Trophoblast cell (in vitro differentiated cells and primary cell): ENCODE measurements around the gene DNM1.

Experiments
- DNase-seq, 2 donors: peaks; one replicate each; pipeline ENCODE4 v3.0.0-alpha.2; 2016
- H2AFZ ChIP-seq: 2 replicates; pipeline ENCODE4 v1.6.1; 2013; ENCODE audit warnings: low read length, moderate library complexity, mild to moderate bottlenecking; ENCODE audit not compliant: insufficient read depth, poor library complexity
- H2AK5ac ChIP-seq: 2 replicates; pipeline ENCODE4 v1.6.1; 2013; ENCODE audit warnings: mild to moderate bottlenecking, low read length
- H2BK120ac ChIP-seq: 2 replicates; pipeline ENCODE4 v1.6.1; 2013; ENCODE audit warnings: low read length, mild to moderate bottlenecking, moderate library complexity; ENCODE audit not compliant: insufficient read depth, poor library complexity
- H2BK12ac ChIP-seq: 2 replicates; pipeline ENCODE4 v1.6.1; 2013; ENCODE audit warnings: mild to moderate bottlenecking, low read length, moderate library complexity
- H2BK5ac ChIP-seq: 2 replicates; pipeline ENCODE4 v1.6.1; 2013; ENCODE audit warnings: low read length, low read depth, moderate library complexity, mild to moderate bottlenecking; ENCODE audit not compliant: poor library complexity
- H3K14ac ChIP-seq: 2 replicates; pipeline ENCODE4 v1.6.1; 2013; ENCODE audit warnings: mild to moderate bottlenecking, low read length
- H3K18ac ChIP-seq: 2 replicates; pipeline ENCODE4 v1.6.1; 2013; ENCODE audit warnings: mild to moderate bottlenecking, low read length
- H3K23ac ChIP-seq: 2 replicates; pipeline ENCODE4 v1.6.1; 2013; ENCODE audit warnings: low read length
- H3K27ac ChIP-seq: 2 replicates; pipeline ENCODE4 v1.5.1; 2013; ENCODE audit warnings: low read depth, mild to moderate bottlenecking, inconsistent platforms, low read length, moderate library complexity
- H3K27me3 ChIP-seq: 2 replicates; pipeline ENCODE4 v1.6.1; 2013; ENCODE audit warnings: inconsistent platforms, mild to moderate bottlenecking, low read length, moderate library complexity; ENCODE audit not compliant: insufficient read depth
- H3K36me3 ChIP-seq, 2 experiments: 1 replicate in 1 of 2; 2 replicates in 1 of 2; pipeline ENCODE4 v1.6.1; 2013; ENCODE audit warnings: low read length in 2 of 2, mild to moderate bottlenecking in 2 of 2, moderate library complexity in 1 of 2; ENCODE audit not compliant: insufficient read depth in 2 of 2, control insufficient read depth in 1 of 2
- H3K4ac ChIP-seq: 2 replicates; pipeline ENCODE4 v1.6.1; 2013; ENCODE audit warnings: low read depth, mild to moderate bottlenecking, low read length, moderate library complexity
- H3K4me1 ChIP-seq, 2 experiments: 1 replicate in 1 of 2; 2 replicates in 1 of 2; pipeline ENCODE4 v1.6.1; 2013; ENCODE audit warnings: low read length in 2 of 2, mild to moderate bottlenecking in 2 of 2, moderate library complexity in 1 of 2; ENCODE audit not compliant: insufficient read depth in 2 of 2, control insufficient read depth in 1 of 2
- H3K4me2 ChIP-seq: 2 replicates; pipeline ENCODE4 v1.6.1; 2013; ENCODE audit warnings: inconsistent platforms, mild to moderate bottlenecking, low read length, moderate library complexity
- H3K4me3 ChIP-seq: 2 replicates; pipeline ENCODE4 v1.5.1; 2013; ENCODE audit warnings: mild to moderate bottlenecking, low read depth, low read length, inconsistent platforms
- H3K79me1 ChIP-seq: one replicate; pipeline ENCODE4 v1.6.1; 2013; ENCODE audit warnings: low read length
- H3K79me2 ChIP-seq: 2 replicates; pipeline ENCODE4 v1.6.1; 2013; ENCODE audit warnings: low read length, mild to moderate bottlenecking; ENCODE audit not compliant: control insufficient read depth, insufficient read depth, poor library complexity
- H3K9ac ChIP-seq: 2 replicates; pipeline ENCODE4 v1.6.1; 2013; ENCODE audit warnings: mild to moderate bottlenecking, low read length
- H3K9me3 ChIP-seq: 2 replicates; pipeline ENCODE4 v1.6.1; 2013; ENCODE audit warnings: low read depth, mild to moderate bottlenecking, control low read depth, inconsistent platforms, low read length; ENCODE audit not compliant: insufficient read depth
- H4K12ac ChIP-seq: 2 replicates; pipeline ENCODE4 v1.6.1; 2013; ENCODE audit warnings: low read depth, mild to moderate bottlenecking, low read length, moderate library complexity
- H4K8ac ChIP-seq: 2 replicates; pipeline ENCODE4 v1.6.1; 2013; ENCODE audit warnings: low read depth, mild to moderate bottlenecking, low read length, moderate library complexity
- H4K91ac ChIP-seq: one replicate; pipeline ENCODE4 v1.6.1; 2013; ENCODE audit warnings: low read depth, mild to moderate bottlenecking, low read length, moderate library complexity
- WGBS: extraction: QIAGEN DNeasy Blood & Tissue Kit; methylation state at CpG from one replicate; pipeline ENCODE4 v1.1.7; 2013; ENCODE audit warnings: missing lambda C conversion rate; ENCODE audit not compliant: insufficient read length, insufficient coverage; ENCODE audit errors: extremely low coverage; 5-methylcytosine and 5-hydroxymethylcytosine counted together

The DNM1 gene

GRCh38 chr9:128213746-128214497, 10.7 kb downstream of the DNM1 start:
- Histone ChIP-seq H4K91ac (peak overlapping the region; percentile 20), H2AK5ac (no peak overlapping the region), H3K4me3 (no peak overlapping the region), H3K27ac (no peak overlapping the region), H3K27me3 (no peaks in the 10 kb centered on the region), H3K23ac (no peak overlapping the region), H2BK12ac (no peak overlapping the region), H3K79me1 (peaks cover 6% of the 10 kb centered on the region), H4K8ac (no peak overlapping the region), H3K79me2 (no peaks in the 10 kb centered on the region), H3K18ac (no peak overlapping the region), H3K9me3 (no peaks in the 10 kb centered on the region), H3K36me3 (no peaks in the 10 kb centered on the region), H3K4me2 (no peak overlapping the region), H3K14ac (no peak overlapping the region), H4K12ac (no peak overlapping the region), H2BK120ac (no peak overlapping the region), H3K9ac (no peak overlapping the region), H3K4me1 (peaks cover 14 to 17% of the 10 kb centered on the region in 2 experiments), H2BK5ac (no peak overlapping the region), H2AFZ (no peak overlapping the region), H3K4ac (no peak overlapping the region)
- no CpG with 5 or more reads among the region's 12 CpGs for WGBS
- no peak for DNase-seq

GRCh38 chr9:128214571-128215490, 11.7 kb downstream of the DNM1 start:
- Histone ChIP-seq H3K4me2 (no peak overlapping the region), H3K14ac (peak overlapping the region; percentile 13), H3K27ac (no peak overlapping the region), H2AFZ (peak overlapping the region; percentile 27), H3K79me2 (no peaks in the 10 kb centered on the region), H3K79me1 (peaks cover 6% of the 10 kb centered on the region), H3K18ac (no peak overlapping the region), H4K8ac (peak overlapping the region; percentile 8), H2AK5ac (peak overlapping the region; percentile 5), H3K27me3 (no peaks in the 10 kb centered on the region), H3K9ac (no peak overlapping the region), H3K4me1 (peaks cover 14 to 17% of the 10 kb centered on the region in 2 experiments), H2BK12ac (peak overlapping the region; percentile 18), H4K91ac (peak overlapping the region; percentile 25), H3K4me3 (no peak overlapping the region), H3K4ac (no peak overlapping the region), H3K9me3 (no peaks in the 10 kb centered on the region), H3K36me3 (no peaks in the 10 kb centered on the region), H4K12ac (no peak overlapping the region), H2BK5ac (no peak overlapping the region), H2BK120ac (no peak overlapping the region), H3K23ac (no peak overlapping the region)
- DNase-seq: no peak
- WGBS: no CpG with 5 or more reads among the region's 21 CpGs

- Histone ChIP-seq H3K4me3 (no peak overlapping the region), H2BK120ac (no peak overlapping the region), H3K27me3 (no peaks in the 10 kb centered on the region), H4K12ac (no peak overlapping the region), H3K79me2 (no peaks in the 10 kb centered on the region), H4K8ac (peak overlapping the region; percentile 8), H3K18ac (no peak overlapping the region), H3K4me1 (peaks cover 14 to 17% of the 10 kb centered on the region in 2 experiments), H3K9ac (no peak overlapping the region), H3K14ac (no peak overlapping the region), H3K36me3 (no peaks in the 10 kb centered on the region), H4K91ac (no peak overlapping the region), H3K79me1 (peaks cover 6% of the 10 kb centered on the region), H2BK5ac (no peak overlapping the region), H3K27ac (no peak overlapping the region), H3K4me2 (no peak overlapping the region), H2BK12ac (peak overlapping the region; percentile 18), H2AFZ (no peak overlapping the region), H3K4ac (no peak overlapping the region), H2AK5ac (no peak overlapping the region), H3K23ac (no peak overlapping the region), H3K9me3 (peaks cover 3% of the 10 kb centered on the region)
- DNase-seq: no peak
- WGBS: no CpG with 5 or more reads among the region's 10 CpGs
These were observed 12.6 kb downstream of the DNM1 start for GRCh38 chr9:128215491-128216409.
